C4-2B (cell line): ENCODE measurements around the gene NRXN3.

Source experiments
- H3K27ac ChIP-seq: fragments of 450-650 bp; 2 replicates; pipeline ENCODE4 v1.5.1; 2017
- ZFX ChIP-seq: fragments of 450-650 bp; IDR thresholded peaks from 2 replicates; pipeline ENCODE4 v1.6.1; 2017
- TF ChIP-seq, protein P1 (sequence below): fragments of 450-650 bp; conservative IDR thresholded peaks from 2 replicates; pipeline ENCODE4 v1.5.1; 2017; ENCODE audit warnings: mild to moderate bottlenecking

NRXN3 gene

DNA sequence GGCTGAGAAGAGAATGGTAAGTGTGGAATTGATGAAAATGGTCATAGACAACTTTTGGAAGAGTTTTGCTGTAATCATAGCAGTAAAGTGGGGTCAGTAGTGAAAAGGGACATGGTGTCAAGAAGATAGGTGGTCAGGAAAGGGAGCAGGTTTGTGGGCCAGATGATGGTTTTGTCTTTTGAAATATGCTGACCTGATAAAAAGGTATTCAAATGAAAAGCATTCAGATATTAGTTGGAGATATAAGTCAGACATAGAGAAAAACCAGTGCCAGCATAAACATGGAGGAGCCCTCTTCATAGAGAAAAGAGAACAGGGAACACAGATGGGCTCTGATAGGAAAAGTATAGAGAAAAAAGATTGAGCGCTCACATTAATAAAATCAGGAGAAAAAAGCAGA, 518.3 kb downstream of the NRXN3 start:
- no peak overlapping the region for H3K27ac ChIP-seq
- TF ChIP-seq ZFX, result no peak
- TF ChIP-seq, protein P1, sequence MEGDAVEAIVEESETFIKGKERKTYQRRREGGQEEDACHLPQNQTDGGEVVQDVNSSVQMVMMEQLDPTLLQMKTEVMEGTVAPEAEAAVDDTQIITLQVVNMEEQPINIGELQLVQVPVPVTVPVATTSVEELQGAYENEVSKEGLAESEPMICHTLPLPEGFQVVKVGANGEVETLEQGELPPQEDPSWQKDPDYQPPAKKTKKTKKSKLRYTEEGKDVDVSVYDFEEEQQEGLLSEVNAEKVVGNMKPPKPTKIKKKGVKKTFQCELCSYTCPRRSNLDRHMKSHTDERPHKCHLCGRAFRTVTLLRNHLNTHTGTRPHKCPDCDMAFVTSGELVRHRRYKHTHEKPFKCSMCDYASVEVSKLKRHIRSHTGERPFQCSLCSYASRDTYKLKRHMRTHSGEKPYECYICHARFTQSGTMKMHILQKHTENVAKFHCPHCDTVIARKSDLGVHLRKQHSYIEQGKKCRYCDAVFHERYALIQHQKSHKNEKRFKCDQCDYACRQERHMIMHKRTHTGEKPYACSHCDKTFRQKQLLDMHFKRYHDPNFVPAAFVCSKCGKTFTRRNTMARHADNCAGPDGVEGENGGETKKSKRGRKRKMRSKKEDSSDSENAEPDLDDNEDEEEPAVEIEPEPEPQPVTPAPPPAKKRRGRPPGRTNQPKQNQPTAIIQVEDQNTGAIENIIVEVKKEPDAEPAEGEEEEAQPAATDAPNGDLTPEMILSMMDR, result no peak

DNA sequence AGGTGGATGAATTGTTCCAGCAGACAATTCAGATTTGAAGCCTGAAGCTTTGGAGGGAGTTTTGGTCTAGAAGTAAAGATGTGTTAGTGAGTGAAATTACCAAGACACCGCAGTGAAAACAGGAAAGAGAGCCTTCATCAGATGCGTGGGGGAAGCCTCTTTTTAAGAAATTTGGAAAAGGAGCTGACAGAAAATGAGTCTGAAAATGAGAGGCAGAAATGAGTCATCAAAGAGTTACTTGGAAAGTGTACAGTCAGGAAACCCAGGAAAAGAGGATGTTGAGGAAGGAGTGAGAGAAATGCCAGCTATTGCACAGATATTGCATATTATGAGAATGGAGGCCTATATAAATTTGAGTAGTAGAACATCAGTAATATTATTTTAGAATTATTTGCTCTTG, 520.7 kb downstream of the NRXN3 start:
- H3K27ac ChIP-seq, result no peak overlapping the region
- no peak for TF ChIP-seq ZFX
- TF ChIP-seq, protein P1, result no peak

DNA sequence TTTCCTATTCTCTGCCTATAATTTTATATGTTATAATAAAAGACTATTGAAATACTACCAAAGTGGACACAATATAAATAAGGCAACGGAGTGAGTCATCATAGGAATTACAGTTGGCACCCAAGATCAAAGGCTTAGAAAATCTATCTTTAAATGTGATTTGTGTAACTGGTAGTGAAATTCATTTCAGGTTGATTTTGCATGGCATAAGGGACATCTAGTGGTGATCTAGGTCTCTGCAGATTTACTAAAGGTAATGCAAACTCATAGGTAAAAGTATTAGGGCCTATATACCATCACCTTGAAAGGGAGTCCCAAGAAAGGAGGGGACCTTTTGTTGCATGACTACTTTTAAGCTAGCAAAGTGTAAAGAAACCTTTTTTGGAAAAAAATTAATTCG, 527.2 kb downstream of the NRXN3 start:
- H3K27ac ChIP-seq, result no peak overlapping the region
- TF ChIP-seq, protein P1, result peak; percentile 78
- TF ChIP-seq ZFX, result no peak

DNA sequence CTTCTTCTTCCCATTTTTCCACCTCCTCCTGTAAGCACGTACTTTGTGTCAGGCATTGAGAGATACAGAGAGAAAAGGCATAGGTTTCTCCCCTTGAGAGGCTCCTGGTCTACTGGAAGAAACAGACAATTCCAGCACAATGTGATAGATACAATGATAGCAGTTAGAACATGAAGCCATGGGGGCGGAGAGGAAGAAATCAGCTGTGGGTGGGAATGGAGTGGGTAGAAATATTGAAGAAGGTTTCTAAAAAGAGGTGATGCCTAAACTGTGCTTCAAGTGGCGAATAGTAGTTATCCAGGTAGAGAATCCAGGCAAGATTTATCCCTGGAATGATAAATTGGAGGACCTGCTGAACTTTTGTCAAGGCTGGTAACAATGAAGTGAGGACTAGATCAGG, 528.8 kb downstream of the NRXN3 start:
- TF ChIP-seq, protein P1, result no peak
- TF ChIP-seq ZFX, result no peak

DNA sequence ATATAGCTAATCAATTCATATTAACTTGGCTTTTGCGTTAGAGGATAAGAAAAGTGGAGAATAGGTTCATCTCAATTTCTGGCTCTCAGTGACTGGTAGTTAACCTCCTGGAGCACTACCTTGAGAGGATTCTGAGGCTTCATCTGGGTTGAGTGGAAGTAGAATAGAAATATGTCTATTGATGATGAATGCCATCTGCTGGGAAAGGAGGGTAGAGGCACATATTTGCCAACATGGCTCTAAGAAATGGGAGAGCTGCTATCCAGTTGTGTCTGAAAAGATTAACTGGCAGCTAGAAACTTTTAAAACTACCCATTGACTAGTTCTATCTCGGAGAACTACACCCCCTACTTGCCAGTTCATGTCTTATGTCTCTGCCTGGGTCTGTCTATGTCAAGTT, 530.1 kb downstream of the NRXN3 start:
- H3K27ac ChIP-seq, result no peak overlapping the region
- TF ChIP-seq, protein P1, result peak; percentile 31
- no peak for TF ChIP-seq ZFX

More for the DNA sequence above, 528.8 kb downstream of the NRXN3 start:
- H3K27ac ChIP-seq, result no peak overlapping the region

DNA sequence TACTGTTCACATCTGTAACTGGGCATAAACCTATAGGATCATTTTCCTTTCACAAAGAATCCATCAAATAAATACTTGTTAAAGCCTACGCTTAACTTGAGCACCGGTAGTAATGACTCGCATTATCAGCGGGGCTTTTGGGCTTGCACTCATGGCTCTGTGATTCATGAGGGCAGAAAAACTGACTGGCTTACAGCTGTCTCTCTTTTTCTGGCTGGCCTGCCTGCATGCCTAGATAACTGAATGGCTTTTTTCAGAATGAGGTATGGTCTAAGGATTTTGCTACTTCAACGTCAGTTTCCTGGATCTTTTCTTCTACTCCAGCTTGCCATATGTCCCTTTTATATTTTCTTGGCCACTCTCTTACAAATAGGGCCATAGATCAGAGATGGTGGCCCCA, 531.1 kb downstream of the NRXN3 start:
- TF ChIP-seq ZFX, result no peak
- TF ChIP-seq, protein P1, result no peak
- H3K27ac ChIP-seq, result no peak overlapping the region

DNA sequence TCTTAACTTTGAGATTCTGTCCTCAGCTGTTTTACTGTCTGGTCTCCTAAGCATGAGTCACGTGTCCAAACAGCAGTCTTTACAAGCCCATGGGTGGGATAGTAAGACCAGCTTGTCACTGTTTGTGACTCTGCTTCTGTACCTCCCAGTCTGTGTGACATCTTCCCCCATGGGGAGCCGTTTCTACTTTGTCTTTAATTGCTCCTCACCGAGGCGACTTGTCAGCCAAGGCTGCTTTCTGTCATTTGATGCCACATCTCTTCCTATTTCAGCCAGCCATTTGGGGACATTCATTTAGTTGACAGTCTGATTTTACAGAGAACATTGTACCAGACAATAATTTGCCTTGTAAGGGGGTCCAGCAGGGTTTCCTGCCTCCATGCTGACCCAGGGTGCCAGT, 534.8 kb downstream of the NRXN3 start:
- no peak for TF ChIP-seq ZFX
- TF ChIP-seq, protein P1, result no peak
- H3K27ac ChIP-seq, result no peak overlapping the region
